ENCODE measurements around the gene RTN3. TPM values are rescaled to one million over a fixed set of nuclear protein-coding genes. Genes with fewer than 3 reads are reported as not detected.

The RTN3 gene
- total RNA-seq, 1 donor from 2014 or later: 159 TPM

GRCh38 chr11:63719987-63720386 is 38.7 kb downstream of the RTN3 start:
- Mint-ChIP-seq H3K4me3 (ENCODE audit: low read depth) (no peak overlapping the region), H3K27me3 (no peaks in the 10 kb centered on the region), H3K27ac (no peak overlapping the region), H3K36me3 (ENCODE audit: insufficient read depth) (peaks cover 2% of the 10 kb centered on the region), H3K4me1 (ENCODE audit: low read depth) (no peaks in the 10 kb centered on the region), H3K9me3 (ENCODE audit: low read depth) (no peaks in the 10 kb centered on the region)
- no peak for TF ChIP-seq CTCF (IDR thresholded peaks at IDR 0.05; ENCODE audit: unreplicated experiment)
- no peak for DNase-seq (ENCODE audit: low spot score, unreplicated experiment)

GRCh38 chr11:63720611-63721010 is 39.3 kb downstream of the RTN3 start:
- Mint-ChIP-seq H3K4me3 (ENCODE audit: low read depth) (no peak overlapping the region), H3K27me3 (no peaks in the 10 kb centered on the region), H3K27ac (no peak overlapping the region), H3K9me3 (ENCODE audit: low read depth) (no peaks in the 10 kb centered on the region), H3K4me1 (ENCODE audit: low read depth) (no peaks in the 10 kb centered on the region), H3K36me3 (ENCODE audit: insufficient read depth) (peaks cover 2% of the 10 kb centered on the region)
- TF ChIP-seq CTCF (IDR thresholded peaks at IDR 0.05; ENCODE audit: unreplicated experiment): no peak
- DNase-seq (ENCODE audit: low spot score, unreplicated experiment): no peak

- H3K9me3 Mint-ChIP-seq (ENCODE audit: low read depth): no peaks in the 10 kb centered on the region
- no peaks in the 10 kb centered on the region for H3K36me3 Mint-ChIP-seq (ENCODE audit: insufficient read depth)
- no peaks in the 10 kb centered on the region for H3K4me1 Mint-ChIP-seq (ENCODE audit: low read depth)
- no peak overlapping the region for H3K27ac Mint-ChIP-seq
- no peaks in the 10 kb centered on the region for H3K27me3 Mint-ChIP-seq
- TF ChIP-seq CTCF (IDR thresholded peaks at IDR 0.05; ENCODE audit: unreplicated experiment): no peak
- DNase-seq (ENCODE audit: low spot score, unreplicated experiment): no peak
- no peak overlapping the region for H3K4me3 Mint-ChIP-seq (ENCODE audit: low read depth)
Measured at GRCh38 chr11:63729326-63729725, 48.0 kb downstream of the RTN3 start.

GRCh38 chr11:63736864-63737263 is 55.6 kb downstream of the RTN3 start:
- peak overlapping the region; percentile 22 for H3K27ac Mint-ChIP-seq
- no peaks in the 10 kb centered on the region for H3K27me3 Mint-ChIP-seq
- no peak for DNase-seq (ENCODE audit: low spot score, unreplicated experiment)
- peaks cover 10% of the 10 kb centered on the region for H3K4me1 Mint-ChIP-seq (ENCODE audit: low read depth)
- H3K36me3 Mint-ChIP-seq (ENCODE audit: insufficient read depth): peaks cover 2% of the 10 kb centered on the region
- TF ChIP-seq CTCF (IDR thresholded peaks at IDR 0.05; ENCODE audit: unreplicated experiment): no peak
- H3K4me3 Mint-ChIP-seq (ENCODE audit: low read depth): no peak overlapping the region
- no peaks in the 10 kb centered on the region for H3K9me3 Mint-ChIP-seq (ENCODE audit: low read depth)

GRCh38 chr11:63737718-63738117 is 56.4 kb downstream of the RTN3 start:
- DNase-seq (ENCODE audit: low spot score, unreplicated experiment): no peak
- no peak overlapping the region for H3K27ac Mint-ChIP-seq
- no peak overlapping the region for H3K4me3 Mint-ChIP-seq (ENCODE audit: low read depth)
- TF ChIP-seq CTCF (IDR thresholded peaks at IDR 0.05; ENCODE audit: unreplicated experiment): no peak
- H3K36me3 Mint-ChIP-seq (ENCODE audit: insufficient read depth): peaks cover 2% of the 10 kb centered on the region
- H3K9me3 Mint-ChIP-seq (ENCODE audit: low read depth): no peaks in the 10 kb centered on the region
- H3K4me1 Mint-ChIP-seq (ENCODE audit: low read depth): peaks cover 10% of the 10 kb centered on the region
- H3K27me3 Mint-ChIP-seq: no peaks in the 10 kb centered on the region

All from progenitor cell of endocrine pancreas (in vitro differentiated cells).